HG02884 (cell line): ENCODE measurements around the gene GPR17.

Experiments
- ATAC-seq: cut with Tn5 transposase; IDR thresholded peaks from one replicate; pipeline ENCODE4 v1.9.1; 2021; ENCODE audit warnings: mild to moderate bottlenecking, moderate library complexity; ENCODE audit not compliant: unreplicated experiment

Gene GPR17

DNA sequence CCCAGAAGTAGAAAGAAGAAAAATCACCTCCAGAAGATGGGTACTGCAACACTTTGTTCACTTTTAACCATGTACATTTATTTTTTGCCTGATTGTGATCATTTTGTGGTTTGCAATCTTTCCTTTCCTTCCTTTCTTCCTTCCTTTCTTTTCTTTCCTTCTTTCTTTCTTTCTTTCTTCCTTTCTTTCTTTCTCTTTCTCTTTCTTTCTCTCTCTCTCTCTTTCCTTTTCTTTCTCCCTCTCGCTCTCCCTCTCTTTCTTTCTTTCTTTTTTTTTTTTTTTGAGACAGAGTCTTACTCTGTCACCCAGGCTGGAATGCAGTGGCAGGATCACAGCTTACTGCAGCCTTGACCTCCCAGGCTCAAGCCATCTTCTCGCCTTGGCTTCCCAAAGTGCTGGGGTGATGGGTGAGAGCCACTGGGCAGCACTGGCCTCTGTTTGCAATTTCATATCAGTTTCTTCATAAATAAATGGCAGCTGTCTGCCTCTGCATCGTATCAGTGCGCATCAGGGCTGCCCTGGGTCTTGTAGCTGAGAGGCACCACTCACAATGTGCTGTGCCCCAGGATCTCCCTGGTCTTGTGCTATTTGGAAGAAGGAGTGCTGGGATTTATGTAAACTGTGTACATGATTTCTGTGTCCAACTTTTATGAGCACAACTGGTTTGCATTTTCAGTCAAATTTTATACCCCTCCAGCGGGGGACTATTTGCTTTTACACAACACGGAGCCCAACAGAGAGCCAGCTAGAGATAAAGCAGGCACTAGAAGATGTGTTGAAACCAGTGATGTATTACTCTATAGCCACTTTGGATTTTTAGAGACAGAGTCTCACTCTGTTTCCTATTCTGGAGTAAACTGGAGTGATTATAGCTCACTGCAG, 36.3 kb downstream of the GPR17 start:
- no peak for ATAC-seq

- ATAC-seq, result no peak
Measured at GRCh38 chr2:127683056-127683455, 37.1 kb downstream of the GPR17 start.

DNA sequence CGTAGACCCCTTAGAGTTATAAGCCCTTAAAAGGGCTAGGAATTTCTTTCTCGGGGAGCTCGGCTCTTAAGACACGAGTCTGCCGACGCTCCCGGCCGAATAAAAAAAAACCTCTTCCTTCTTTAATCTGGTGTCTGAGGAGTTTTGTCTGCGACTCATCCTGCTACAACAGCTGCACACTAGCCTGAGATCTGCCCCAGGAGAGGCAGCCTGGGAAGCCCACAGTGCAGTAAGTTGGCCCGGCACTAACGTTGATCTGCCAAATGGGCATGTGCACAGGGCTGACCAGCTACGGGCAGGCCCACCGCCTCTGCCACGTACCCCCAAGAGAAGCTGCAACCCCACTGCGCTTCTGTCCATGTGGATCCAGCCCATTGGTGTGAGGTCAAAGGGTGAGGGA, 37.8 kb downstream of the GPR17 start:
- ATAC-seq, result no peak

- ATAC-seq, result no peak
Measured at GRCh38 chr2:127685410-127686080, 39.6 kb downstream of the GPR17 start.

DNA sequence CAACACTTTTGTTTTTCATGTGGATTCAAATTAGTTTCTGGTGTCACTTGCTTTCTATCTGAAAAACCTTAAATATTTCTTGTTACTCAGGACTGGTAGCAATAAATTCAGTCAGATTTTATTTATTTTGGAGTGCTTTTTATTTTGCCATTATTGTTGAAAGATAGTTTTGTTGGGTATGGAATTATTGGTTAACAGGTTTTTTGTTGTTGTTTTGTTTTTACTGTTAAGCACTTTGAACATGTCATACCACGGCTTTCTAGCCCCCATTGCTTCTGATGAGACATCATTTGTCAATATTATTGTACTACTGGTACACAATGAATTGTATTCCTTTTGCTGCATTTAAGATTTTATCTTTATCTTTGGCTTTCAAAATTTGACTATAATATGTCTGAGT, 42.5 kb downstream of the GPR17 start:
- no peak for ATAC-seq

GRCh38 chr2:127690696-127691095, 44.7 kb downstream of the GPR17 start:
- ATAC-seq, result no peak

- no peak for ATAC-seq
Measured at GRCh38 chr2:127694986-127695385, 49.0 kb downstream of the GPR17 start.

DNA sequence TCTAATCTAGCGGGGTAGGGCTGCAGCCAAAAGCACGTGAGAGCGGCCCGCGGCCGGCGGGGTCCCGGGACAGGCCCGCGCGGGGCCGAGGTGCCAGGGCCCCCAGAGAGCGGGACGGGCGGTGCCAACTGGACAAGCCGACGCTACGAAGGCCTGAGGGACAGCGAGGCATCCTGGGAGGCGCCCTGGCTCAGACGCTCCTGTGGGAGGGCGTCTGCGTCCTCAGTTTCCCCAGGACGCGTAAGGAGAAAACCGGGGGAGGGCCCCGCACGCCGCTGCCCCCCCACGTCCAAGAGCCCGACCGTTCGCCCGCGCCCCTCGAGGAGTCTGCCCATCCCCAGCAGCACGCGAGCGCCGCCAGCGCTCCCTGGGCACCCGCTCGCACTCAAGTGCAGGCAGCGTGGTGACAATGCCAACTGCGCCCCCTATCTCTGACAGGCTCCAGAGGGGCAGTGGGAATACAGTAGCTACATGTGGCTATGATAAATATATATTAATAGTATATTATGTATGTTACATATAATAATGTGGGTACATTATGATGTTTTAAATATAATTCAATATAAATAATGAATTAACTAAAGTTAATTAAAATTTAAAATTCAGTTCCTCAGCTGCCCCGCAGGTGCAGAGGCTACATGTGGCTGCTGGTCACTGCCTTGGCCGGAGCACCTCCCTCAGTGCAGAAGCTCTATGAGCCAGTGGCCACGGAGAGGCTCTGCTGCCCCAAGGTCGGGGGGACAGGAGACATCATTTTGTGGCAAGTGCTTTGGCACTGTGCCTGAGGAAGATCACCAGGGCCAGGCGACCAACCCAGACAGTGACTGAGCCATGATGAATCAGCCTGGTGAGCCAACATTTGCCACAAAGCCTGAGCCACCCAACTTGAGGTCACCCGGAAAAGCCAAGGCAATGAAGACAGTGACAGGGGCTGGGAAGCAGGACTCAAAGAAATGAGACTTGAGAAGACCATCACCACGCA, 49.8 kb downstream of the GPR17 start:
- no peak for ATAC-seq

GRCh38 chr2:127697482-127698180, 51.7 kb downstream of the GPR17 start:
- no peak for ATAC-seq

- ATAC-seq, result no peak
Measured at GRCh38 chr2:127698553-127699355, 52.8 kb downstream of the GPR17 start.

- ATAC-seq, result peak; percentile 46
Measured at GRCh38 chr2:127700527-127701192, 54.7 kb downstream of the GPR17 start.

- ATAC-seq, result peak; percentile 72
Measured at GRCh38 chr2:127701193-127701650, 55.3 kb downstream of the GPR17 start, which contains the start of gene SFT2D3. Gene SFT2D3 (plus strand): TSS chr2:127701497. CDS start chr2:127701529, 32 bp downstream.

GRCh38 chr2:127701651-127702394, 55.9 kb downstream of the GPR17 start:
- ATAC-seq, result peak; percentile 39
